ENCODE data around the gene BRIX1. TPM values are rescaled to one million over a fixed set of nuclear protein-coding genes. Genes with fewer than 3 reads are reported as not detected.

The BRIX1 gene
- polyA plus RNA-seq, 6 donors from 2014 or later: 49.6 to 63.3 (median 54.1) TPM

GRCh38 chr5:34923694-34924461, 8.4 kb downstream of the BRIX1 start:
- no peaks in the 10 kb centered on the region for H3K27me3 Mint-ChIP-seq
- DNase-seq: no peak
- H3K4me1 Mint-ChIP-seq: peaks cover 1 to 4% (median 3%) of the 10 kb centered on the region in 3 donors
- no peak for ATAC-seq (ENCODE audit: low read depth in 2 of 2)
- H3K27ac Mint-ChIP-seq: peak overlapping the region in 2 of 6 donors; percentile 7 to 18
- H3K36me3 Mint-ChIP-seq: peaks cover 0 to 5% of the 10 kb centered on the region in 2 donors
- no peaks in the 10 kb centered on the region for H3K9me3 Mint-ChIP-seq
- peak overlapping the region in 1 of 8 donors; percentile 16 for H3K4me3 Mint-ChIP-seq

DNA sequence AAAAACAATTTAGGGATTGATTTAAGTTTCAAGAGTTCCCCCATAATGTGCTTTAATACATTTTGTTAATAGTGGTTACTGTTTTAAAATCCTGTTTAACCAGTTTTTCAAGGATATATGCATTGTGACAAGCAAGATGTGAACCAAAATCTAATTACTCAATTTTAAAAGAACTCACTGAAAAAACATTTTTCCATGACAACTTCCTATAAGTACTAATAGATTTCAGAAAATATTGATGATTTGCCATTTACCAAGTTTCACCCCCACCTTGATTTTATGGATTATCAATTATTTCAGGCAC, 8.9 kb downstream of the BRIX1 start:
- Mint-ChIP-seq H3K27ac (no peak overlapping the region), H3K27me3 (no peaks in the 10 kb centered on the region), H3K4me1 (peaks cover 7 to 9% (median 8%) of the 10 kb centered on the region in 3 donors), H3K4me3 (no peak overlapping the region), H3K9me3 (no peaks in the 10 kb centered on the region), H3K36me3 (peaks cover 0 to 5% of the 10 kb centered on the region in 2 donors)
- no peak for DNase-seq
- no peak for ATAC-seq (ENCODE audit: low read depth in 2 of 2)

- Mint-ChIP-seq H3K4me1 (peaks cover 18 to 23% (median 21%) of the 10 kb centered on the region in 3 donors), H3K27ac (peak overlapping the region in 2 of 6 donors; percentile 24 to 71), H3K4me3 (no peak overlapping the region), H3K27me3 (no peaks in the 10 kb centered on the region), H3K9me3 (no peaks in the 10 kb centered on the region), H3K36me3 (peaks cover 0 to 5% of the 10 kb centered on the region in 2 donors)
- ATAC-seq (ENCODE audit: low read depth in 2 of 2): no peak
- DNase-seq: no peak
Measured at GRCh38 chr5:34926318-34926888, 10.9 kb downstream of the BRIX1 start.

- peaks cover 21 to 27% (median 26%) of the 10 kb centered on the region in 3 donors for H3K4me1 Mint-ChIP-seq
- no peaks in the 10 kb centered on the region for H3K9me3 Mint-ChIP-seq
- no peaks in the 10 kb centered on the region for H3K27me3 Mint-ChIP-seq
- ATAC-seq (ENCODE audit: low read depth in 2 of 2) (no peak), DNase-seq (no peak)
- H3K27ac Mint-ChIP-seq: no peak overlapping the region
- peak overlapping the region in 3 of 8 donors; percentile 9 to 99 (median 47) for H3K4me3 Mint-ChIP-seq
- peaks cover 0 to 5% of the 10 kb centered on the region in 2 donors for H3K36me3 Mint-ChIP-seq
Measured at GRCh38 chr5:34927785-34928184, 12.3 kb downstream of the BRIX1 start.

- Mint-ChIP-seq H3K4me3 (peak overlapping the region in 1 of 8 donors; percentile 99), H3K27me3 (no peaks in the 10 kb centered on the region)
Measured at GRCh38 chr5:34928267-34928666, 12.8 kb downstream of the BRIX1 start.

GRCh38 chr5:34929134-34929719, 13.7 kb downstream of the BRIX1 start, which contains the start of gene DNAJC21:
Gene DNAJC21, plus strand, starts transcription at chr5:34929559. Its CDS starts 261 bp downstream, at chr5:34929820.
- DNase-seq (peak; percentile 98), ATAC-seq (ENCODE audit: low read depth in 2 of 2) (peak; percentile 81 to 83)
- Mint-ChIP-seq H3K4me1 (peaks cover 26 to 34% (median 26%) of the 10 kb centered on the region in 3 donors), H3K36me3 (peaks cover 0 to 6% of the 10 kb centered on the region in 2 donors), H3K27me3 (no peaks in the 10 kb centered on the region), H3K27ac (peak within 1 kb of the TSS; percentile 95 to 99 (median 98)), H3K9me3 (no peaks in the 10 kb centered on the region), H3K4me3 (peak within 1 kb of the TSS; percentile 95 to 99 (median 97))

More at GRCh38 chr5:34928267-34928666, 12.8 kb downstream of the BRIX1 start:
- H3K36me3 Mint-ChIP-seq: peaks cover 0 to 5% of the 10 kb centered on the region in 2 donors
- H3K9me3 Mint-ChIP-seq: no peaks in the 10 kb centered on the region
- no peak overlapping the region for H3K27ac Mint-ChIP-seq
- peaks cover 21 to 28% (median 26%) of the 10 kb centered on the region in 3 donors for H3K4me1 Mint-ChIP-seq
- DNase-seq: no peak
- no peak for ATAC-seq (ENCODE audit: low read depth in 2 of 2)

DNA sequence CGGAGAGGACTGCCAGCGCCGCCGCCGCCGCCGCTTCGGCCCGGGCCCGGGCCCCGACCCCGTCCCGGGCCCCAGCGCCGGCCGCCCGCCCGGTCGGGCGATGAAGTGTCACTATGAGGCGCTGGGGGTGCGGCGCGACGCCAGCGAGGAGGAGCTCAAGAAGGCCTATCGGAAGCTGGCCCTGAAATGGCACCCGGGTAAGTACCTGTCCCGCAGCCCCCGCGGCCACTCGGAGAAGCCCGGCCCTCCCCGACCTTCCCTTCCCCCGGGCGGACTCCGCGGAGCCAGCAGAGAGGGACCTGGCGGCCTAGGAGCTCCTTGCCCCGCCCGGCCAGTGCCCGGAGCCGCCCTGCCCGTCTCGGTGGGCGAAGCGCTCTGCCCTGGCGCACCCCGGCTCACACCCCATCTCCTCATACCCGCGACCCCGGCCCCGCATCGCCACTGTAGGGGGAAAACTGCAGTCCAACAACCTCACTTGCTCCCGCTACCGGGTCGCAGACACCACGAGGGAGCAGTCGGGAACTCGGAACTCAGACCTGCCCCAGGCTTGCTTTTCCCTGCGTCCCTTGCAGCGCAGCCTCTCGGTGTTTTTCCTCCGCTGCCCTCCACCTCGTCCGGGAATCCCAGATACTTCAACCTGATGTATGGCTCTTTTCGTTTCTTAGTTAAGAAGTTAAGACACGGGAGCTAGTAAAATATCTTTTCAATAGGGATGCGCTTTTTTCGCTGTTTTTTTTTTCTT, 14.4 kb downstream of the BRIX1 start:
- Mint-ChIP-seq H3K9me3 (no peaks in the 10 kb centered on the region), H3K36me3 (peaks cover 0 to 6% of the 10 kb centered on the region in 2 donors), H3K4me1 (peaks cover 26 to 34% (median 26%) of the 10 kb centered on the region in 3 donors), H3K27me3 (no peaks in the 10 kb centered on the region), H3K4me3 (peak overlapping the region; percentile 95 to 99 (median 97)), H3K27ac (peak overlapping the region; percentile 95 to 99 (median 98))
- ATAC-seq (ENCODE audit: low read depth in 2 of 2) (peak; percentile 72 to 76), DNase-seq (peak; percentile 83)

- ATAC-seq (ENCODE audit: low read depth in 2 of 2) (no peak), DNase-seq (no peak)
- H3K27me3 Mint-ChIP-seq: no peaks in the 10 kb centered on the region
- peak overlapping the region; percentile 95 to 99 (median 97) for H3K4me3 Mint-ChIP-seq
- peaks cover 0 to 6% of the 10 kb centered on the region in 2 donors for H3K36me3 Mint-ChIP-seq
- H3K27ac Mint-ChIP-seq: peak overlapping the region; percentile 95 to 99 (median 98)
- H3K9me3 Mint-ChIP-seq: no peaks in the 10 kb centered on the region
- H3K4me1 Mint-ChIP-seq: peaks cover 26 to 34% (median 26%) of the 10 kb centered on the region in 3 donors
Measured at GRCh38 chr5:34930462-34930844, 14.9 kb downstream of the BRIX1 start.

- ATAC-seq (ENCODE audit: low read depth in 2 of 2): no peak
- no peak for DNase-seq
- H3K27me3 Mint-ChIP-seq: no peaks in the 10 kb centered on the region
- peaks cover 0 to 8% of the 10 kb centered on the region in 2 donors for H3K36me3 Mint-ChIP-seq
- H3K4me1 Mint-ChIP-seq: peaks cover 26 to 34% (median 26%) of the 10 kb centered on the region in 3 donors
- peak overlapping the region in 5 of 6 donors; percentile 23 to 98 (median 97) for H3K27ac Mint-ChIP-seq
- H3K4me3 Mint-ChIP-seq: peak overlapping the region; percentile 0 to 99 (median 96)
- H3K9me3 Mint-ChIP-seq: no peaks in the 10 kb centered on the region
Measured at GRCh38 chr5:34930870-34931269, 15.4 kb downstream of the BRIX1 start.

DNA sequence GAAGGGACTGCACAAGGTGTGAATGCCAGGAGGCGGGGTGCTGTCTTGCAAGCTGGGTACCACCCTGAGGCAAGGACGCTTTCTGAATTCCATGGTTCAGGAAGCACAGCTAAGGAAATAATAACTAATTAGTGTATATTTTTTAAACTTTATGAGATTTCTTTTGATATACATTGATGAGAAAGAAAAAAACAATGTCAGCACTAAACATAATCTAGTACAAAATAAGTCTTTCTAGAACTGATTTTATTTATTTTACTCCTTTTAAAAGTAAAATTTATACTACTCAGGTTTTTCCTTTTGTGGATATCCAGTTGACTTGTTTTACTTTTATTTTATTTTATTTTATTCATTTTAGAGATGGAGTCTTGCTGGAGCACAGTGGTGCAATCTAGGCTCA, 17.4 kb downstream of the BRIX1 start:
- Mint-ChIP-seq H3K9me3 (no peaks in the 10 kb centered on the region), H3K4me1 (peaks cover 26 to 34% (median 26%) of the 10 kb centered on the region in 3 donors), H3K36me3 (peaks cover 8 to 16% of the 10 kb centered on the region in 2 donors), H3K27ac (peak overlapping the region in 1 of 6 donors; percentile 22), H3K4me3 (no peak overlapping the region), H3K27me3 (no peaks in the 10 kb centered on the region)
- no peak for DNase-seq
- no peak for ATAC-seq (ENCODE audit: low read depth in 2 of 2)

GRCh38 chr5:34941936-34942335, 26.4 kb downstream of the BRIX1 start:
- H3K36me3 Mint-ChIP-seq: peaks cover 29 to 34% of the 10 kb centered on the region in 2 donors

GRCh38 chr5:34944044-34944443, 28.5 kb downstream of the BRIX1 start:
- ATAC-seq (ENCODE audit: low read depth in 2 of 2): no peak
- Mint-ChIP-seq H3K9me3 (no peaks in the 10 kb centered on the region), H3K27ac (peak overlapping the region in 1 of 6 donors; percentile 72), H3K4me3 (no peak overlapping the region), H3K27me3 (no peaks in the 10 kb centered on the region), H3K36me3 (peaks cover 26 to 31% of the 10 kb centered on the region in 2 donors), H3K4me1 (no peaks in the 10 kb centered on the region)
- DNase-seq: no peak

More at GRCh38 chr5:34941936-34942335, 26.4 kb downstream of the BRIX1 start:
- H3K4me1 Mint-ChIP-seq: no peaks in the 10 kb centered on the region
- H3K27me3 Mint-ChIP-seq: no peaks in the 10 kb centered on the region
- ATAC-seq (ENCODE audit: low read depth in 2 of 2) (no peak), DNase-seq (no peak)
- H3K4me3 Mint-ChIP-seq: no peak overlapping the region
- peak overlapping the region in 1 of 6 donors; percentile 26 for H3K27ac Mint-ChIP-seq
- no peaks in the 10 kb centered on the region for H3K9me3 Mint-ChIP-seq

GRCh38 chr5:34944460-34945047, 29.0 kb downstream of the BRIX1 start:
- no peak for ATAC-seq (ENCODE audit: low read depth in 2 of 2)
- Mint-ChIP-seq H3K36me3 (peaks cover 30 to 36% of the 10 kb centered on the region in 2 donors), H3K9me3 (no peaks in the 10 kb centered on the region), H3K4me3 (no peak overlapping the region), H3K27ac (no peak overlapping the region), H3K27me3 (no peaks in the 10 kb centered on the region), H3K4me1 (no peaks in the 10 kb centered on the region)
- DNase-seq: no peak
